Measurements from ENCODE around the gene CEP83. TPM values are rescaled to one million over a fixed set of nuclear protein-coding genes. Genes with fewer than 3 reads are reported as not detected.

CEP83 gene
- polyA plus RNA-seq, 1 donor from 2014 or later = 7.5 TPM

DNA sequence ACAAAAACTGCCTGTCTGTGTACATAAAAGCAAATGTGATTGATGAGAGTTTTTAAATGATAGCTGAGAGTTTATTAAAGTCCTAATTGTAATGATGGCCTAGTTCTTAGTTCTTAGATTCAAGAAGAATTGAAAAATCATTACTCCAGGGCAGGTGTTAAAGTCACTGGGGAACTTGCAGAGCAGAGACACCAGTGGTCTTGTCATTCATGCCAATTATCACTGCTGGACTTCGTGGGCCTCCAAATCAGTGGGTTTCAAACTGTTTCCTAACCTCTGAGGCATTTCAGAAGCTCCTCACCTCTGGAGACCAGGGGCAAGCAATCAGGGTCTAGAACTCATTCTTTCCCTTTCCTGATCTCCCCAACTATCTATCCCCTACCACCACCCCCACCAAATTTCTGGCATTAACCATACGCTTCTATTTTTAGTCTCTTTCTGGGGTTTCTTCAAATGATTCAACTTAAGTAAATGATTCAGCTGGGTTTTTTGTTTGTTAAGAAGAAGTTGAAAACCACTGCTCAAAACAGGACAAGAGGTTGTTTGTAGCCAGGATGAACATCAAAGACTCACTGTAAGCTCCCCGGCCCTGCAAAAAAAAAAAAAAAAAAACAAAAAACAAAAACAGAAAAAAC is 80.1 kb downstream of the CEP83 start:
- Mint-ChIP-seq H3K27ac (peak overlapping the region in 1 of 3 donors; percentile 0), H3K4me3 (no peak overlapping the region), H3K9me3 (peaks cover 3 to 9% (median 7%) of the 10 kb centered on the region in 3 donors), H3K36me3 (peaks cover 9% of the 10 kb centered on the region), H3K27me3 (no peaks in the 10 kb centered on the region), H3K4me1 (peaks cover 4 to 9% (median 4%) of the 10 kb centered on the region in 3 donors)

DNA sequence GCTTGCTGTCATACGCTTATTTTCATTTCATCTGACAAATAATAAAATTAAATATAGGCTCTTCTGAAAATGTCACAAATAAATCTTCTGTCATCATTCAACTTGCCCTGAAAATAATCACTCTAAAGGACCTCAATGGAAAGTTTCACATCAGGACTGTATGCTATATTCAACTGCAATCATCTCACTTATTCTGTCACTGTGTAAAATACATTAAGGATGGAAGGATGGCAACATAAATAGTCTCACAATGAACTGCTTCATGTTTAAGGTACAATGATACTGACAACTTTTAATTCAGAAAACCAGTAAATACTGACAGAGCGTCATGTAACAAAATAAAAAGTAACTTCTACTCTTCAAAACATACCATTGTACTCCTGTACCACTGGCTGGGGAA is 82.1 kb downstream of the CEP83 start:
- H3K9me3 Mint-ChIP-seq = no peaks in the 10 kb centered on the region
- peaks cover 7 to 16% (median 11%) of the 10 kb centered on the region in 3 donors for H3K4me1 Mint-ChIP-seq
- no peak overlapping the region for H3K4me3 Mint-ChIP-seq
- H3K27ac Mint-ChIP-seq = no peak overlapping the region
- no peaks in the 10 kb centered on the region for H3K27me3 Mint-ChIP-seq
- peaks cover 4% of the 10 kb centered on the region for H3K36me3 Mint-ChIP-seq

DNA sequence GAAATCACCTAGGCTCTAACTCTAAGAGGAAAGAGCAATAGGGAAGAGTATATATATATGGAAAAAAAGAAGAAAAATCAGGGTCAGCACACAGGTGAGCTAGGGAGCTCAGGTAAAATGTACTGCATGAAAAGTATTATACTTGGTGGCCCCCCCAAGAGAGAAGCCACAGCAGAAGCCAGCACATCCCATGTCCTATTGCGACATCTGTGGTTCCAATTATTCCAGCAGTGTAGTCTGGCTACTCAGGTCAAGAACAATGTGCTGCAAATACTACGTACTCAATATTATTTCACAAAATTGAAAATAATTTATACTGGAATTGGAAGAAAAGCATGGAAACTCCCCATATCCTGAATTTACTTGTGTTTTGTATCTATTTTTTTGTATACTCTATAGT is 85.5 kb downstream of the CEP83 start:
- Mint-ChIP-seq H3K4me3 (no peak overlapping the region), H3K4me1 (peaks cover 3 to 11% (median 9%) of the 10 kb centered on the region in 3 donors), H3K9me3 (no peaks in the 10 kb centered on the region), H3K36me3 (peaks cover 4% of the 10 kb centered on the region), H3K27ac (no peak overlapping the region), H3K27me3 (no peaks in the 10 kb centered on the region)

DNA sequence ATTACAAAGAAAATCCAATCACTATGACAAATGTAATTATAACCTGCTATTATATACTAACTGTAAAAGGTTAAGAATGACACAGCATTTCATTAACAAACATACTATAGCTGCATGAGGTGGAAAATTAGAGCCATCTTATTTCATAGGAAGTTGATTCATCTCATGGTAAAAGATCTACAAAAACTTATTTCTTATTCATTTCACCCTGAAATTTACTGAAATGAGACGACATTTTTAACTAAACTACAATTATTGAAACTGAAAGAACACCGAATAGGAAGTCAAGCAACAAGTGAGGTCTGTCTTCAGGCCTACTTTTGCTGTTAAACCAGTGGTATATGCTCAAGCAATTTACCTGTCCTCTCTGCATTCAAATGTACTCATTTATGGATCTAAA is 87.2 kb downstream of the CEP83 start:
- H3K9me3 Mint-ChIP-seq = no peaks in the 10 kb centered on the region
- H3K4me1 Mint-ChIP-seq = peaks cover 3 to 11% (median 9%) of the 10 kb centered on the region in 3 donors
- H3K27me3 Mint-ChIP-seq = no peaks in the 10 kb centered on the region
- peaks cover 6% of the 10 kb centered on the region for H3K36me3 Mint-ChIP-seq
- H3K27ac Mint-ChIP-seq = peak overlapping the region in 2 of 3 donors; percentile 39 to 57
- H3K4me3 Mint-ChIP-seq = peak overlapping the region in 3 of 4 donors; percentile 38 to 83 (median 39)

DNA sequence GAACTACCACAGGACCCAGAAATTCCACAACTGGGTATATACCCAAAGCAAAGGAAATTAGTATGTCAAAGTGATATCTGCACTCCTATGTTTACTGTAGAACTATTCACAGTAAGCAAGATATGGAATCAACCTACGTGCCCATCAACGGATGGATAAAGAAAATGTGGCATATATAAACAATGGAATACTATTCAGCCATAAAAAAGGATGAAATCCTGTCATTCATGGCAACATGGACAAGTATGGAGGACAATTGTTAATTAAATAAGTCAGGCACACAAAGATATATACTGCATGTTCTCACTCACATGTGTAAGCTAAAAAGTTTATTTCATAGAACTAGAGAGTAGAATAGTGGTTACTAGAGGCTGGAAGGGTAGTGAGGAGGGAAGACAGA is 97.0 kb downstream of the CEP83 start:
- H3K36me3 Mint-ChIP-seq = peaks cover 17% of the 10 kb centered on the region
- no peak overlapping the region for H3K4me3 Mint-ChIP-seq
- H3K27me3 Mint-ChIP-seq = no peaks in the 10 kb centered on the region
- peaks cover 6 to 17% (median 7%) of the 10 kb centered on the region in 3 donors for H3K9me3 Mint-ChIP-seq
- no peaks in the 10 kb centered on the region for H3K4me1 Mint-ChIP-seq
- no peak overlapping the region for H3K27ac Mint-ChIP-seq

DNA sequence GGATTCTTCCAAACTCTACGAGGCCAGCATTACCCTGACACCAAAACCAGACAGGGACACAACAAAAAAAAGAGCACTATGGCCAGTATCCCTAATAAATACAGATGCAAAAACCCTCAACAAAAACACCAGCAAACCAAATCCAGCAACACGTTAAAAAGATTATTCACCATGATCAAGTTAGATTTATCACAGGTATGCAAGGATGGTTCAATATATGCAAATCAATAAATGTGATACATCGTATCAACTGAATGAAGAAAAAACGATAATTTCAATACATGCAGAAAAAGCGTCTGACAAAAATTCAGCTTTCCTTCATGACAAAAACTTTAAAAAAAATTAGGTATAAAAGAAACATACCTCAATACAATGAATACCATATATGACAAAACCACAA is 99.9 kb downstream of the CEP83 start:
- Mint-ChIP-seq H3K36me3 (peaks cover 24% of the 10 kb centered on the region), H3K9me3 (peaks cover 6 to 17% (median 7%) of the 10 kb centered on the region in 3 donors), H3K27ac (no peak overlapping the region), H3K4me1 (no peaks in the 10 kb centered on the region), H3K27me3 (no peaks in the 10 kb centered on the region), H3K4me3 (no peak overlapping the region)

DNA sequence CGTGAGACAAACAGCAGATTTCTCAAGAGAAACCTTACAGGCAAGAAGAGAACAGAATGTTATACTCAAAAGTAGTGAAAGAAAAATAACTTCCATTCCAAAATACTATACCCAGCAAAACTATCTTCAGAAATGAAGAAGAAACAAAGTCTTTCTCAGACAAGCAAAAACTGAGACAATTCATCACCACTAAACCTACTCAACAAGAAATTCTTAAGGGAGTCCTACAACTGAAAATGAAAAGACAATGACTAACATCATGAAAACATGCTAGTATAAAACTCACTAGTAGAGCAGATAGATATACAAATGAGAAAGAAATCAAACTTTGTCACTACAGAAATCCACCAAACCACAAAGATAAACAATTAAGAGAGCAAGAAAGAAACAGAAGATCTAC is 106.5 kb downstream of the CEP83 start:
- Mint-ChIP-seq H3K4me3 (no peak overlapping the region), H3K36me3 (peaks cover 37% of the 10 kb centered on the region), H3K27me3 (no peaks in the 10 kb centered on the region), H3K27ac (no peak overlapping the region), H3K9me3 (peaks cover 14 to 49% (median 33%) of the 10 kb centered on the region in 3 donors), H3K4me1 (peaks cover 0 to 1% (median 0%) of the 10 kb centered on the region in 3 donors)

DNA sequence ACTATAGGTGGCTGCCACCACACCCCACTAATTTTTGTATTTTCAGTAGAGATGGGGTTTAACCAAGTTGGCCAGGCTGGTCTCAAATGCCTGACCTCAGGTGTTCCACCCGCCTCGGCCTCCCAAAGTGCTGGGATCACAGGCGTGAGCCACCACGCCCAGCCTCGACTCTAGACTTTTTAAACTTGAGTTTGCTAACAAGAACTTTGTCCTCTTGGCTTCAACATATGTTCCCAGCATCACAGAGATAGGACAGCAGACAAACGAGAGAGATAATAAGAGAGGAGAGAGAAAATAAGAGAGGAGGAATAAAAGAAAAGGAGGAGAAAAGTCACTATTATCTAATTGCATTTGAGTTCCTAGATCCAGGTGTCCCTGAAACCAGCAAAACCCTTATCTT is 119.1 kb downstream of the CEP83 start:
- Mint-ChIP-seq H3K4me1 (no peaks in the 10 kb centered on the region), H3K4me3 (no peak overlapping the region), H3K27me3 (no peaks in the 10 kb centered on the region), H3K27ac (no peak overlapping the region), H3K9me3 (peaks cover 0 to 2% (median 2%) of the 10 kb centered on the region in 3 donors), H3K36me3 (peaks cover 7% of the 10 kb centered on the region)

DNA sequence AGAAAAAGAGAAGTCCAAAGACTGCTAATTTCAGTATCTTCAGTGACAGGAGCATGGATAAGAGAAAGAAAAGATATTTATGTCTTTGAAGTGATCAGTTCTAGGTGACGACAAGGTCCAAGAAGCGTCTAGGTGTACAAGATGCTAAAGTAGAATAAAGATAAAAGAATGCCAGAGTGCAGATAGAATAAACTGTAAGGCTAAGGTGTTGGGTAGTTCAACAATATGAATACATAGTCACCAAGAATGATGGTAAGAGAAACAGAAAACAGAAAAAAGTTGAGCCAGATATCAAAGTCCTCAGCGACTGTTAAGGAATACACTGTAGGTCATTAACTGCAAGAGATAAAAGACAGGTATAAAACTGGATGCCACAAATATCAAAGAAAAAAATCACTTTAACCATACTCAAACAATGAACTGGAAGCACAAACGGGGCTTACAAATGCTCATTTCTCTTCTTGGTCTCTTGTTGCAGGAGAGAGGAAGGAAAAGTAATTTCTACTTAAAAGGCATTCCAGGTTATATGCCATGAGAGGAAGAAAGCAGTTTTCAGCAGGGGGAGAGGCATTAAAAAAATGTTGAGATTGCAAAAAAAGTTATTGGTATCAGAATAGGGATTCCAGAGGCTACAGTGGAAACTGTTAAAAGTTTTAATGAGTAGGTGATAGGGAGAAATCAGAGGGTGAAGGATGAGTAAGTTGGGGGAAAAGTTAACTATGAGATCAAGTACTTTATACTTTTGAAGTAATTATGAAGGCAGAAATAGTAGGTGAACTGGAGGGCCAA is 121.5 kb downstream of the CEP83 start:
- peaks cover 0 to 2% (median 0%) of the 10 kb centered on the region in 3 donors for H3K9me3 Mint-ChIP-seq
- H3K27ac Mint-ChIP-seq = no peak overlapping the region
- no peak overlapping the region for H3K4me3 Mint-ChIP-seq
- peaks cover 2 to 6% (median 4%) of the 10 kb centered on the region in 3 donors for H3K4me1 Mint-ChIP-seq
- no peaks in the 10 kb centered on the region for H3K27me3 Mint-ChIP-seq
- peaks cover 9% of the 10 kb centered on the region for H3K36me3 Mint-ChIP-seq

DNA sequence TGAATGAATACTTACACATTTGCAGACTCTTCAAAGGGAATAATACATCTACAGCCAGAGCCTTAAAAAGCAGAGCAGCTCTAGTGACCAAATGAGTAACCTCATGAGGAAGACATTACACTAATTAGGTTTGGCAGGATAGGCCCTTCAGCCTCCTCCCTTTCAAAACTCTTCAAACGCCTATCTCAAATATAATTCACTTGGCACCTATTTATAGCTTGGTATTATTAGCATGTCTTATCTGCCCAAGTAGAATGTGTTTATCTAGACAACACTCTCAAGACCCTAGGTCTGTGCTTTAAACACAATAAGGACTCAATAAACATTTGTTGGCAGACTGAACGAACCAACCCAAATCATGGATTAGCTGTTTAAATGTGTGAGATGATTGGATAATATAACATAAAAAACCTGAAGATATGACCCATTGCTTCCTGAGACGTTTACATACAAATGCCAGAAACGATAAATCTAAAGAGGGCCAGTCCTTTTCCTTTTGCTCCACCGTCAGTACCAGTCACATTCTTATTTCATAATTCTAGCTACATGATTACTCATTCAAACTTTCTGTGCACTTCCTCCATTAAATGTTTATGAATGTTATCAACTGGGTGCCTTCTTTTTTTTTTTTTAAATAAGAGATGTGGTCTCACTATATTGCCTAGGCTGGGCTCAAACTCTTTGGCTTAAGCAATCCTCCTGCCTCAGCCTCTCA is 123.3 kb downstream of the CEP83 start:
- Mint-ChIP-seq H3K27me3 (no peaks in the 10 kb centered on the region), H3K27ac (no peak overlapping the region), H3K9me3 (no peaks in the 10 kb centered on the region), H3K4me1 (peaks cover 2 to 6% (median 4%) of the 10 kb centered on the region in 3 donors), H3K4me3 (no peak overlapping the region), H3K36me3 (peaks cover 7% of the 10 kb centered on the region)

DNA sequence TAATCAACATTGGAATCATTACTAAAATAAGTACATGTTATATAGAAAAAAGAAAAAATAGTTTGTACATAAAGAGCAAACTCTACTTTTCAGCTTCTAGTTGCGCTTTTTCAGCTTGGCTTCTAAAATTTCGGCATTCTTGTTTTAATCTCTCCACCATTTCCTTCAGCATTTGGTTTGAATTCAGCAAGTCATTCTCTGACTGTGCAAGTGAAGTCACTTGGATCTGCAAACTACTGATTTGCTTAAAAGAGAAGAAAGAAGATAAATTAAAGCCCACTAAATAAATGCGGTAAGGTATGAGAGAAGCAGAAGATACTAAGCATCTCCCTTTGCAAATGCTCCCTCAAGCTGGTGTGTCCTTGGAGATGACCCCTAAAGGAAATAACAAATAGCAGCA is 126.3 kb downstream of the CEP83 start:
- H3K4me3 Mint-ChIP-seq = no peak overlapping the region
- H3K27me3 Mint-ChIP-seq = no peaks in the 10 kb centered on the region
- H3K36me3 Mint-ChIP-seq = peaks cover 8% of the 10 kb centered on the region
- peaks cover 2 to 6% (median 4%) of the 10 kb centered on the region in 3 donors for H3K4me1 Mint-ChIP-seq
- no peaks in the 10 kb centered on the region for H3K9me3 Mint-ChIP-seq
- H3K27ac Mint-ChIP-seq = no peak overlapping the region

DNA sequence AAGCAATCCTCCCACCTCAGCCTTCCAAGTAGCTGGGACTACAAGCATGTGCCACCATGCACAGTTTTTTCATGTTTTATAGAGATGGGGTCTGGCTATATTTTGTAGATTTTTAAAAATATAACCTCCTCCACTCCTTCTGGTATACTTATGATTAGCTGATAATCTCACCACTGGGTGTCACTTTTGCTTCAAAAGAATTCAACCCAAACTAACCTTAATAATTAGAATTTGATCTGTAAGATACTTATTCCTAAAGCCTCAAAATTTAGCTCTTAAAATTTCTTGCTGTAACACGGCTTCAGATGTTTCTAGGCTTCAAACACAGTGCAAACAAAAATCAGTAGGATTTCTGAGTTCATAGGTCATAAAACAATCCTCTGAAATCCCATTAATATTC is 130.3 kb downstream of the CEP83 start:
- Mint-ChIP-seq H3K4me1 (peaks cover 2 to 4% (median 3%) of the 10 kb centered on the region in 3 donors), H3K9me3 (no peaks in the 10 kb centered on the region), H3K27ac (no peak overlapping the region), H3K27me3 (no peaks in the 10 kb centered on the region), H3K36me3 (peaks cover 24% of the 10 kb centered on the region), H3K4me3 (no peak overlapping the region)

DNA sequence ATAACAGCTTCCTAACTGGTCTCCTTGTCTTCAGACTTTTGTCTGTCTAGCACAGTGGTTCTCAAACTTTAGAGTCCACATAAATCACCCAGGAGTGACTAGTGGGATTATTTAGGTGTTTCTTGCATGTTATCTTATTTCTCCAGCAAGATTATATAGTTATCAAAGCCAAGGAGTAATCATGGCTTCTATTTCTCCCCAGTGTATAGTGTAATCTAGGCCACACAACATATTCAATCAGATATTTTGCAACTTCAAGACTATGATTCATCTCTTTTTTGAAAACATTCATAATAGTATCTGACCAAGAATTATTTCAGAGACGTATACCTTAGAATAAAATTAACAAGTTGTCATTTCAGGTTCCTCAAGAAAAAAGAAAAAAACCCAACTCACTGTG is 131.9 kb downstream of the CEP83 start:
- Mint-ChIP-seq H3K27ac (no peak overlapping the region), H3K27me3 (no peaks in the 10 kb centered on the region), H3K4me1 (no peaks in the 10 kb centered on the region), H3K36me3 (peaks cover 27% of the 10 kb centered on the region), H3K9me3 (no peaks in the 10 kb centered on the region), H3K4me3 (no peak overlapping the region)

DNA sequence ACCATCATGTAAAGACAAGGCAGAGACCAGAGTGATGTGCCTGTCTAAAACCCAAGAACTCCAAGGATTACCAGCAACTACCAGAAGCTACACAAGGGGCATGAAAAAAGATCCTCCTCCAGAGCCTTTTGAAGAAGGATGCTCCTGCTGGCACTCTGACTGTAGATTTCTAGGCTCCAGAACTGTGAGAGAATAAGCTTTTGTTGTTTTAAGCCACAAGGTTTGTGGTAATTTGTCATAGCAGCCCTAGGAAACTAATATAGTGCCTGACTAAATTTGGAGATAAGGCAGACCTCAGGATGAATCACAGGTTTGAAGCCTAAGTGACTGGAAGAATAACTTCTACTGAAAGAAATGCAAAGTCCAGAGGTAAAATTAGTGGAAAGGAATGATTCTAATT is 132.9 kb downstream of the CEP83 start:
- no peaks in the 10 kb centered on the region for H3K4me1 Mint-ChIP-seq
- no peaks in the 10 kb centered on the region for H3K27me3 Mint-ChIP-seq
- H3K27ac Mint-ChIP-seq = no peak overlapping the region
- H3K9me3 Mint-ChIP-seq = no peaks in the 10 kb centered on the region
- no peak overlapping the region for H3K4me3 Mint-ChIP-seq
- H3K36me3 Mint-ChIP-seq = peaks cover 26% of the 10 kb centered on the region

DNA sequence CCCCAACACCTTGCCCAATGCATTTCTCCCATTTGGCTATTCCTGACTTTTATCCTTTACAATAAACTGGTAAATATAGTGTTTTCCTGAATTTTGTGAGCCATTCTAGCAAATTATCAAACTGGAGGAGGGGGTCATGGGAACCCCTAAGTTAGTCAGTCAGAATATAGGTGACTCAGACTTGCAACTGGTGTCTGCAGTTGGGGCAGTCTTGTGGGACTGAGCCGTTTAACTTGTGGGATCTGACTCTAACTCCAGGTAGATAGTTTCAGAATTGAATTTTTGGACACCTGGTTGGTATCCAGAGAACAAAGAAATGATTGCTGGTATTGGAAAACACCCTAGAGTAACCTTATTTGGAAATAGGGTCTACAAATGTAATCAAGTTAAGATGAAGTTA is 133.4 kb downstream of the CEP83 start:
- Mint-ChIP-seq H3K9me3 (peaks cover 0 to 4% (median 3%) of the 10 kb centered on the region in 3 donors), H3K27me3 (no peaks in the 10 kb centered on the region)

More for the DNA sequence above, 133.4 kb downstream of the CEP83 start:
- H3K4me1 Mint-ChIP-seq = no peaks in the 10 kb centered on the region
- no peak overlapping the region for H3K27ac Mint-ChIP-seq
- peaks cover 26% of the 10 kb centered on the region for H3K36me3 Mint-ChIP-seq
- H3K4me3 Mint-ChIP-seq = no peak overlapping the region

Data from IgD-negative memory B cell (primary cell).